ENCODE data around the gene HSBP1L1. TPM values are rescaled to one million over a fixed set of nuclear protein-coding genes. Genes with fewer than 3 reads are reported as not detected.

HSBP1L1 gene
- total and polyA plus RNA-seq, 2 of the 13 experiments (the other 11 are each of a cell fraction or from before 2014, with no cell fraction given): 22.6 to 45.1 TPM

- TF ChIP-seq, protein P1, sequence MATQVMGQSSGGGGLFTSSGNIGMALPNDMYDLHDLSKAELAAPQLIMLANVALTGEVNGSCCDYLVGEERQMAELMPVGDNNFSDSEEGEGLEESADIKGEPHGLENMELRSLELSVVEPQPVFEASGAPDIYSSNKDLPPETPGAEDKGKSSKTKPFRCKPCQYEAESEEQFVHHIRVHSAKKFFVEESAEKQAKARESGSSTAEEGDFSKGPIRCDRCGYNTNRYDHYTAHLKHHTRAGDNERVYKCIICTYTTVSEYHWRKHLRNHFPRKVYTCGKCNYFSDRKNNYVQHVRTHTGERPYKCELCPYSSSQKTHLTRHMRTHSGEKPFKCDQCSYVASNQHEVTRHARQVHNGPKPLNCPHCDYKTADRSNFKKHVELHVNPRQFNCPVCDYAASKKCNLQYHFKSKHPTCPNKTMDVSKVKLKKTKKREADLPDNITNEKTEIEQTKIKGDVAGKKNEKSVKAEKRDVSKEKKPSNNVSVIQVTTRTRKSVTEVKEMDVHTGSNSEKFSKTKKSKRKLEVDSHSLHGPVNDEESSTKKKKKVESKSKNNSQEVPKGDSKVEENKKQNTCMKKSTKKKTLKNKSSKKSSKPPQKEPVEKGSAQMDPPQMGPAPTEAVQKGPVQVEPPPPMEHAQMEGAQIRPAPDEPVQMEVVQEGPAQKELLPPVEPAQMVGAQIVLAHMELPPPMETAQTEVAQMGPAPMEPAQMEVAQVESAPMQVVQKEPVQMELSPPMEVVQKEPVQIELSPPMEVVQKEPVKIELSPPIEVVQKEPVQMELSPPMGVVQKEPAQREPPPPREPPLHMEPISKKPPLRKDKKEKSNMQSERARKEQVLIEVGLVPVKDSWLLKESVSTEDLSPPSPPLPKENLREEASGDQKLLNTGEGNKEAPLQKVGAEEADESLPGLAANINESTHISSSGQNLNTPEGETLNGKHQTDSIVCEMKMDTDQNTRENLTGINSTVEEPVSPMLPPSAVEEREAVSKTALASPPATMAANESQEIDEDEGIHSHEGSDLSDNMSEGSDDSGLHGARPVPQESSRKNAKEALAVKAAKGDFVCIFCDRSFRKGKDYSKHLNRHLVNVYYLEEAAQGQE (IDR thresholded peaks at IDR 0.05; ENCODE audit: borderline replicate concordance in 1 of 2, low read depth in 1 of 2, low read length in 2 of 2): no peak
- no peak for TF ChIP-seq ZNF850 (CRISPR knock-in tag; conservative IDR thresholded peaks at IDR 0.05)
- TF ChIP-seq, protein P2, sequence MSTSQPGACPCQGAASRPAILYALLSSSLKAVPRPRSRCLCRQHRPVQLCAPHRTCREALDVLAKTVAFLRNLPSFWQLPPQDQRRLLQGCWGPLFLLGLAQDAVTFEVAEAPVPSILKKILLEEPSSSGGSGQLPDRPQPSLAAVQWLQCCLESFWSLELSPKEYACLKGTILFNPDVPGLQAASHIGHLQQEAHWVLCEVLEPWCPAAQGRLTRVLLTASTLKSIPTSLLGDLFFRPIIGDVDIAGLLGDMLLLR (CRISPR knock-in tag; IDR thresholded peaks at IDR 0.05): no peak
- TF ChIP-seq ZNF24 (IDR thresholded peaks at IDR 0.05): no peak
- TF ChIP-seq ZNF652 (CRISPR knock-in tag; IDR thresholded peaks at IDR 0.05; ENCODE audit: borderline replicate concordance, low read depth): no peak
- no peak for TF ChIP-seq CENPX (CRISPR knock-in tag; IDR thresholded peaks at IDR 0.05)
- TF ChIP-seq AKAP8 (CRISPR knock-in tag; IDR thresholded peaks at IDR 0.05): no peak
- TF ChIP-seq ZNF605 (CRISPR knock-in tag; IDR thresholded peaks at IDR 0.05): peak; percentile 59; the same call in 1 of the 2 replicates
- TF ChIP-seq ZNF83 (CRISPR knock-in tag; IDR thresholded peaks at IDR 0.05; ENCODE audit: borderline replicate concordance): no peak
- no peak for TF ChIP-seq RXRB (CRISPR knock-in tag; IDR thresholded peaks at IDR 0.05; ENCODE audit: borderline replicate concordance)
- no peak for TF ChIP-seq NRL (CRISPR knock-in tag; IDR thresholded peaks at IDR 0.05; ENCODE audit: borderline replicate concordance)
- TF ChIP-seq FOXK2 (IDR thresholded peaks at IDR 0.05): no peak
- TF ChIP-seq NFATC3 (CRISPR knock-in tag; IDR thresholded peaks at IDR 0.05): no peak
- TF ChIP-seq MATR3 (CRISPR knock-in tag; IDR thresholded peaks at IDR 0.05): no peak
- no peak for TF ChIP-seq ZZZ3 (CRISPR knock-in tag; IDR thresholded peaks at IDR 0.05; ENCODE audit: borderline replicate concordance)
- no peak for TF ChIP-seq SOX6 (IDR thresholded peaks at IDR 0.05)
- TF ChIP-seq SOX6 (CRISPR knock-in tag; IDR thresholded peaks at IDR 0.05): 0 out of 2 replicates have a peak, but pooled peaks have one; percentile 12
- TF ChIP-seq ZNF274 (CRISPR knock-in tag; IDR thresholded peaks at IDR 0.05): no peak
- TF ChIP-seq NCOR1 (IDR thresholded peaks at IDR 0.05; ENCODE audit: borderline replicate concordance, low read length): no peak; the same call in 1 of the 2 replicates
- no peak for TF ChIP-seq MIXL1 (CRISPR knock-in tag; IDR thresholded peaks at IDR 0.05)
- TF ChIP-seq ZFP37 (CRISPR knock-in tag; IDR thresholded peaks at IDR 0.05; ENCODE audit: borderline replicate concordance): no peak
- TF ChIP-seq ZNF746 (CRISPR knock-in tag; IDR thresholded peaks at IDR 0.05): no peak
- 0 out of 2 replicates have a peak, but pooled peaks have one; percentile 13 for TF ChIP-seq ZNF629 (CRISPR knock-in tag; conservative IDR thresholded peaks at IDR 0.05)
- TF ChIP-seq NFE2 (CRISPR knock-in tag; IDR thresholded peaks at IDR 0.05): no peak
- peak; percentile 38; the same call in 1 of the 2 replicates for TF ChIP-seq DMAP1 (CRISPR knock-in tag; IDR thresholded peaks at IDR 0.05)
- peak; percentile 55; the same call in 1 of the 3 replicates for TF ChIP-seq MXI1 (IDR thresholded peaks at IDR 0.05; ENCODE audit: borderline replicate concordance, low read depth, low read length)
- no peak for TF ChIP-seq GATA4 (IDR thresholded peaks at IDR 0.05; ENCODE audit: borderline replicate concordance, low read depth)
- TF ChIP-seq MAX (IDR thresholded peaks at IDR 0.05): peak; percentile 79
- no peak for TF ChIP-seq RFXANK (CRISPR knock-in tag; IDR thresholded peaks at IDR 0.05)
- no peak for TF ChIP-seq SPEN (CRISPR knock-in tag; IDR thresholded peaks at IDR 0.05; ENCODE audit: low read depth)
- TF ChIP-seq ZNF563 (CRISPR knock-in tag; IDR thresholded peaks at IDR 0.05): no peak
These were observed 20.7 kb downstream of the HSBP1L1 start (continued) for GRCh38 chr18:79985172-79985571.

Measured in HepG2 (cell line).